ENCODE results near the gene EHHADH.

EHHADH gene

GRCh38 chr3:185212559-185212958 lies 41.3 kb downstream of the EHHADH start:
- Histone ChIP-seq H3K9me3 (ENCODE audit: control insufficient read depth, insufficient read depth, low read depth, low read length) (no peaks in the 10 kb centered on the region), H3K4me3 (ENCODE audit: low read depth, low read length) (no peak overlapping the region), H3K27ac (ENCODE audit: extremely low read depth, low read depth, low read length) (no peak overlapping the region), H3K4me1 (ENCODE audit: control insufficient read depth, insufficient read depth, low read length) (no peaks in the 10 kb centered on the region), H3K36me3 (ENCODE audit: control insufficient read depth in 2 of 2, insufficient read depth in 1 of 2, low read length in 2 of 2) (no peaks in the 10 kb centered on the region)
- ChIA-PET CTCF (no interaction called here), POLR2A (no interaction called here)
- no peak for TF ChIP-seq ZNF658 (tag by site-specific recombination; IDR thresholded peaks at IDR 0.05)
- TF ChIP-seq MEIS1 (CRISPR knock-in tag; IDR thresholded peaks at IDR 0.05; ENCODE audit: borderline replicate concordance): no peak
- no peak for TF ChIP-seq ZNF10 (tag by site-specific recombination; IDR thresholded peaks at IDR 0.05)
- TF ChIP-seq EGR2 (tag by site-specific recombination; IDR thresholded peaks at IDR 0.05; ENCODE audit: low read depth): no peak
- no peak for TF ChIP-seq ZNF677 (tag by site-specific recombination; IDR thresholded peaks at IDR 0.05)
- TF ChIP-seq ZNF404 (tag by site-specific recombination; IDR thresholded peaks at IDR 0.05): no peak
- no peak for TF ChIP-seq KLF16 (tag by site-specific recombination; IDR thresholded peaks at IDR 0.05)
- TF ChIP-seq ZNF341 (tag by site-specific recombination; IDR thresholded peaks at IDR 0.05; ENCODE audit: low read depth): no peak
- TF ChIP-seq ZNF169 (tag by site-specific recombination; IDR thresholded peaks at IDR 0.05): no peak
- TF ChIP-seq SALL2 (tag by site-specific recombination; IDR thresholded peaks at IDR 0.05; ENCODE audit: borderline replicate concordance): no peak
- no peak for TF ChIP-seq ZNF112 (tag by site-specific recombination; IDR thresholded peaks at IDR 0.05)
- no peak for TF ChIP-seq ZNF610 (tag by site-specific recombination; IDR thresholded peaks at IDR 0.05; ENCODE audit: borderline replicate concordance)
- TF ChIP-seq ZNF747 (tag by site-specific recombination; IDR thresholded peaks at IDR 0.05): no peak
- no peak for TF ChIP-seq PATZ1 (tag by site-specific recombination; IDR thresholded peaks at IDR 0.05)
- no peak for TF ChIP-seq ZBTB6 (tag by site-specific recombination; IDR thresholded peaks at IDR 0.05)
- TF ChIP-seq ZNF549 (tag by site-specific recombination; IDR thresholded peaks at IDR 0.05): no peak
- no peak for TF ChIP-seq ELK4 (IDR thresholded peaks at IDR 0.05; ENCODE audit: borderline replicate concordance, low read depth, low read length)
- no peak for TF ChIP-seq ZNF645 (tag by site-specific recombination; IDR thresholded peaks at IDR 0.05)

- Histone ChIP-seq H3K36me3 (ENCODE audit: control insufficient read depth in 2 of 2, insufficient read depth in 1 of 2, low read length in 2 of 2) (no peaks in the 10 kb centered on the region), H3K4me1 (ENCODE audit: control insufficient read depth, insufficient read depth, low read length) (no peaks in the 10 kb centered on the region), H3K27ac (ENCODE audit: extremely low read depth, low read depth, low read length) (no peak overlapping the region), H3K4me3 (ENCODE audit: low read depth, low read length) (no peak overlapping the region), H3K9me3 (ENCODE audit: control insufficient read depth, insufficient read depth, low read depth, low read length) (no peaks in the 10 kb centered on the region)
- TF ChIP-seq ZNF658 (tag by site-specific recombination; IDR thresholded peaks at IDR 0.05) (no peak), ZNF2 (tag by site-specific recombination; IDR thresholded peaks at IDR 0.05) (no peak), ZNF24 (tag by site-specific recombination; IDR thresholded peaks at IDR 0.05) (no peak), ZNF549 (tag by site-specific recombination; IDR thresholded peaks at IDR 0.05) (no peak), ZNF677 (tag by site-specific recombination; IDR thresholded peaks at IDR 0.05) (no peak), ZNF292 (tag by site-specific recombination; IDR thresholded peaks at IDR 0.05; ENCODE audit: borderline replicate concordance, low read depth) (no peak), ZNF302 (tag by site-specific recombination; IDR thresholded peaks at IDR 0.05; ENCODE audit: low read depth) (no peak), ZNF777 (tag by site-specific recombination; IDR thresholded peaks at IDR 0.05; ENCODE audit: borderline replicate concordance) (no peak), ZNF707 (tag by site-specific recombination; IDR thresholded peaks at IDR 0.05) (no peak), ZNF792 (tag by site-specific recombination; IDR thresholded peaks at IDR 0.05) (no peak), REST (tag by site-specific recombination; IDR thresholded peaks at IDR 0.05) (no peak), ZNF433 (tag by site-specific recombination; IDR thresholded peaks at IDR 0.05; ENCODE audit: low read depth) (no peak), ZNF121 (tag by site-specific recombination; IDR thresholded peaks at IDR 0.05) (no peak)
- CTCF ChIA-PET: interaction anchor here (1.0 kb wide), 1 partner anchor 142 kb away, joined by 5 read pairs; no protein-coding TSS in a partner anchor
- POLR2A ChIA-PET: no interaction called here
Measured at GRCh38 chr3:185212086-185212485, 41.8 kb downstream of the EHHADH start.
